Hematopoietic multipotent progenitor cell treated with erythropoietin and hydrocortisone succinate and interleukin-3 and kit ligand, for 8 days (in vitro differentiated cells): ENCODE measurements around the gene BTG4.

ENCODE experiments used
- DNase-seq: peaks from one replicate; pipeline ENCODE4 v3.0.0-alpha.2; 2015

BTG4 gene

DNA sequence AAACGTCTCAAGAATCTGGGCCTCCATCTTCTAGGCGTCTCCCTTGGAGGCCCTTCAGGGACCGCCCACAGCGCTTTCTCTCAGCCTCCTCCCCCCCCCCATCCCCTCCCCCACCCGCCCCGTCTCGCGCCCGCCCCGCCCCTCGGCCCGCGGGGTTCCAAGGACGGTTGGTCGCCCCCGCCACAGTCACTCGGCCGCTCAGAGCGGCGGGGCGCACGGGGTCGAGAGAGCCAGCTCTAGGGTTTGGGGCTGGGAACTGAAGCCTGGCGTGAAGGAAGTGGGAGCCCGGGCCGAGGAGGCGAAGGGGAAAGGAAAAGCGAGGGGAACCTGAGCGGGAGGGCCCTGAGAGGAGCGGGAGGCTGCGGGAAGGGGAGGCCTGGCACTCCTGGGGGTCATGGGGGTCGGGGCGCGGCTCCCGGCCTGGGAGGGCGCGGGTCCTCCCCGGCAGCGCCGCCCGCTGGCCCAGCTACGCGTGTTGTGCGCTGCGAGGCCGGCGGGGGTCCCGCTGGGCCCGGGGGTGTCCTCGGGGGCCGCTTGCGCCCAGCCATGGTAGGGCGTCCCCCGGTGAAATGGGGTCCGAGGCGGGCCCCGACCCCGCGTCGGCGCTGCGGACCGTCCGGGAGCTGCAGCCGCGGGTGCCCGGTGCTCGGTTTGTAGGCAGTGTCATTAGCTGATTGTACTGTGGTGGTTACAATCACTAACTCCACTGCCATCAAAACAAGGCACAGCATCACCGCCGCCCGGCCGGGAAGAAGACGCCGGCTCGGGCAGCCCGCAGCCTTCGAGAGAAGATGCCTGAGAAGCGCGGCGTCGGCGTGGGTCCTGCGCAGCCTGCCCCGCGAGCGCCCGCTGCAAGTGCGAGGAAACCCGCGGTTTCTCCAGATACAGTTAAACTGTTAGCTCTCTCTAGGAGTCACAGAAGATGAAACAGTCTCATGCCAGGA lies at the start of gene BTG4:
TSS of gene BTG4 (minus strand) at position 91 of the 944 bp plus-strand sequence. CDS start 13,610 bp downstream, outside the sequence.
- DNase-seq = no peak

DNA sequence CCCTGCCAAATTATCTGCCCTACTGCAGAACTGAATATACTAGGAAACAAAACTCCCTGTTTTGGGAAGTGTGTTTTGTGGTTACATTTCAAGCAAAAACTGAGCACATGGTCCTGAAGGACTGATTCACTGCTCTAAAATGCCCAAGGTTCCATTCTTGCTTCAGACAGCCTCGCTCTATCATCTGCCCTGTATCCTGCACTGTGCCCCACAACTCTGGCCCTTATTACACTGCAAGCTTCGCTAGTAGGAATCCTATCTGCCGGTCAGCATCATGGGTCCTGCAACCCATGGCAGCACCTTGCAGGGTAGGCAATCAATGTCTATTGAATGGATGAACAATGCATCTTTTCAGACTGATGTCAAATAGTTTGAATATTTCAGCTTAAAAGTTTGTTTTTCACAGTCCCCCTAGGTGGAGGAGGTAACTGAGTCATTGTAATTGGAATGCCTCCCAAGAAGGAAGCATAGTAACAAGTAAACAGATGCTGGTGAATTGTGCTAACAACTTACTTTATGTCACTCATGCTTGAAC lies 49.7 kb upstream of the BTG4 start:
- no peak for DNase-seq

DNA sequence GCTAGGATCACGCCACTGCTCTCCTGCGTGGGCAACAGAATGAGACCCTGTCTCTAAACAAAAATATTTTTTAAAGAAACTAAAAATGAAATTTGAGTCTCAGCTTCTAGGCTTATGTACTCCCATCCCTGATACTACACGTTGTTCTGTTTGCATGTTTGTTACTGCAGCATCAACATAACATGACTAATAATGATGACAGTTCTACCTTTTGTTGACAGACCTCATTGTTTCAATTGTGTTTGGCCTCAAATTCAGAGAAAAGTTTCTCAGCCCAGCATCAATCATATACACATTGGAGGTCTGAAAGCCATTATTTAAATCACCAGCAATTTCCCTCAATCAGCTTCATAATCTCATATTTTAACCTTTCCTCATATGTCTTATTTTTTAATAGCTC lies 49.1 kb upstream of the BTG4 start:
- no peak for DNase-seq

DNA sequence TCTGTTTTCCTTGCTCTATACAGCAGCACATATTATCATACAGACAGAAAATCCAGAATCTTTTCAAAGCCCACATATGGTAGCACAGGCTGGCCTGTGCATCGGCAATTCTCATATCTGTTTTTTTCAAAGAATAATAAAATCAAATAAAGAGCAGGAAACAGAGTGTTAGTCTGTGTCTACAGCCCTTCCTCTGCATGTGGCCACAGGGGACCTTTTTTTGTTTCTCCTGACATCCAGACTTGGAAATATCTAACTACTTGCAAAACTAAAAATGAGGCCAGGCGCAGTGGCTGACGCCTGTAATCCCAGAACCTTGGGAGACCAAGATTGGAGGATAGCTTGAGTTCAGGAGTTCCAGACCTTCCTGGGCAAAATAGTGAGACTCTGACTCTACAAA lies 48.6 kb upstream of the BTG4 start:
- DNase-seq = no peak

- DNase-seq = no peak
These were observed 47.7 kb upstream of the BTG4 start for GRCh38 chr11:111559800-111560464.

DNA sequence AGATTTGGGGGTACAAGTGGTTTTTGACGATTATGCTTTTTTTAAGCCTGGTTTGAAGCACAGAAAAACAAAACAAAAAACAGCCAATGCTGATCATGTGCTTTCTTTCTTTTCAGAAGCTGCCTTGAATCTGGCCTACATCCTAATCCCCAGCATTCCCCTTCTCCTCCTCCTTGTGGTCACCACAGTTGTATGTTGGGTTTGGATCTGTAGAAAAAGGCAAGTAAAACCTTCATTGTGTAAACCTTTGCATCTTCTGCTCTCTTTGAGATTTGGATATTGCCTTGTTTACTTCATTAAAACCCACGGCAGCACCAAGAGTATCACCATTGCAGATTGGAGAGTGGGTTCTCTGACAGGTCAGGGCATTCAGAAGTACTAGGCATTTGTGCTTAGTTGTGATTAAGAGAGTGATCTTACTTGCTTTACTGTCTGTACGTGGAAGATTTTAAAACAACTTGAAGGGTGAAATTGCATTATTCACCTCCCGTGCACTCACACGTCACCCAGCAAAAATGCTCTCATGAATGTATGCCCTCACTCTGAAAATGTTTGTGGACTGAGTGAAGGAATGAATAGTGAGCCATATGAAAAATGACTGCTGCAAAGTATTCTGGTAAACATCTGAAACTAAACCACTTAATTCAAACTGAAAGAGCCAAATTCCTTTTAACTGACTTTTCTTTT lies 45.4 kb upstream of the BTG4 start:
- DNase-seq = no peak

- no peak for DNase-seq
These were observed 43.1 kb upstream of the BTG4 start for GRCh38 chr11:111555255-111555654.

DNA sequence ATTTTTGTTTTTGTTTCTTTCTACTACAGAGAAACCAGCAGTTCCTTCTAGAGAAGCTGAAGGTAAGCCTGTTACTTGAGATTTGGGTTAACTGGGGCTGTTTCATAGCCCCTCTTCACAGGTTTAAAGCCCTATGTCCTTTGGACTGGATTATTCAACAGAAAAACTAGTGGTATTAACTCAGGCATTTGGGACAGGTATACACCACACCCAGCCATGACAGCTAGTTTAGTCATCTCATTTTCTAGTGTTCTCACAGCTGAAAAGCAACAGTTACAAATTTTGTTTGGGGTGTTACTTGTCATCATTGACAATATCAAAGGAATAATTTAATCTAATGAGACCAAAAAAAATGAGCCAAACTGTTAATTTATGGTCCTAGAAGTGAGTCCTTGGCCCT lies 42.3 kb upstream of the BTG4 start:
- DNase-seq = no peak

GRCh38 chr11:111550258-111550657 lies 38.1 kb upstream of the BTG4 start:
- no peak for DNase-seq

DNA sequence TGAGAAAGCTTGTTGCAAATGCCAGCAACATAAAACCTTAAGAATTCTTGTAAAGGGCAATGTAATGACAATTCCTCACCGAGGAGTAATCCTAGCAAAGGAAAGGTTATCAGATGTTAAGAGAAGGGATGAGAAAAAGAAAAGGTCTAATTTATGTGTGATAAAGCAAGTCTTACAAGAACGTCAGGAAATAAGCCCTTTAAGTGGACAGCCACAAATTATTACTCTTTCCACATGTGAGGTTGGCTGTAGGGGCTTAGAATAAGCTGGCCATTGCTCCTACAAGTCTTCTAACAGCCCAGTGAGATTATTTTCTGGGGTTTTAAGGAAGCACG lies 37.6 kb upstream of the BTG4 start:
- DNase-seq = no peak

DNA sequence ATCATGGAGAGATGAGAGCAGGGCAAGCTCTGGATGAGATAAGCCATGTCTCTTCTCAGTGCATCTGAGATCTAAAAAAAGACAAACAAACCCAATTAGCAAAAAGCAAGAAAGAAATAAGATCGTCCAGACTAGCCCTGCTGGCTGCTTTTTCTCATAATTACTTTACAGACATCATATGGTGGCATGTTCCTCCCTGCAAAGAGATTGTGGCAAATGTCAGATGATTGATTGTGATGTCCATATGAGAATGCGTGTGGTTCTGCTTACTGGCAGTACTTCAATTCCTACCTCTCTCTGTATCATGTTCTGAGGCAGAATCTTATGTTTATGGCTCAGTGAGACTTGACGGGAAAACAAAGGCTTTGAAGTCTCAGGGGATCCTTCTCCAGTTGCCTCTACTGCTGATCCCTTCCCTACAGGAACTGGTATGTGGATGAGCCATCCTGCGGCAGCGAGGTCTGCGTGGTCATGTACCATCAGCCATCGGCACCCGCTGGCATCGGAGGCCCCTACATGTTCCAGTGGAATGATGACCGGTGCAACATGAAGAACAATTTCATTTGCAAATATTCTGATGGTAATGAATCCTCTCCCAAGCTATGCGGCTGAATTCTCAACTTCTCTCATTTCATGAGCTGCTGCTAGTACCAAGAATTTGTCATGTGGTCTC lies 37.1 kb upstream of the BTG4 start:
- no peak for DNase-seq

GRCh38 chr11:111548525-111548924 lies 36.3 kb upstream of the BTG4 start:
- DNase-seq = no peak

- no peak for DNase-seq
These were observed 30.6 kb upstream of the BTG4 start for GRCh38 chr11:111542606-111543275.

DNA sequence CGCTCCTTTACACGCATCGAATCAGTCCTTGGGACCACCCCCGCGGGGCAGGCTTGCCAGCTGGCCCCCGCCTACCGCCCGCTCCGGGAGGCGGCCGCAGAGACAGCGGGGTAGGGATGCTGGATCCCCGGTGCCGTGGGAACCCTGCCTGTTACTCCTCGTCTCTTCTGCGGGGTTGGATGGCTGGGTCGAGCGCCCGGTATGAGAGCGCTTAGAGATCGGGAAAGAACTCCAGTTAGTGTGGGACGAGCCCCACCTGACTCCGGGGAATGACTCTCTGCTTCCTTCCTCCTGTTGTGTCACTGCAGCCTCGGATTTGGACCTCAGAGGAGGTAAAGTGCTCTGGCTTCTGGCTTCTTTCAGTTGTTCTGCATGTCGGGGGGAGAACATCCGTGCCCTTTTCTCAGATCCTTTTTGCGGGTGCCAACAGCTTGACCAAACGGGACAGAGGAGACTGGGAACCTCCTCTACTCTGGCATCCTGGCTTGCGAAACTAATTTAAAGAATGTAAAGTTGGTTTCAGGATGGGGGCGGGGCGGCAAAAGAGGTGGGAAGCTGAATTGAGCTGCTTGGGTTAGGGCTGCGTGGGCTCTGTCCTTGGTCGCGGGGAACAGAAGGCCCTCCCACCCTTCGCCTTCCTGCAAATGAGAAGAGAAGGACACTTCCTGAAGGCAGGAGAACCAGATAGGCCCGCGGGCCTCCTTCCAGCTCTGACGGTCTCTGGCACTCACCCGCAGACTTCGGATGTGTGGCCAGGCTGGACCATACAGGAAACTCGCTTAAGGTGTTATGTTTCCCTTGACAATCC lies 29.3 kb upstream of the BTG4 start:
- no peak for DNase-seq

- no peak for DNase-seq
These were observed 28.7 kb upstream of the BTG4 start for GRCh38 chr11:111540937-111541253.

- DNase-seq = no peak
These were observed 28.1 kb upstream of the BTG4 start, which contains the start of gene LAYN for GRCh38 chr11:111540114-111540936. Gene LAYN (plus strand): TSS chr11:111540720. CDS start chr11:111540844, 124 bp downstream.

DNA sequence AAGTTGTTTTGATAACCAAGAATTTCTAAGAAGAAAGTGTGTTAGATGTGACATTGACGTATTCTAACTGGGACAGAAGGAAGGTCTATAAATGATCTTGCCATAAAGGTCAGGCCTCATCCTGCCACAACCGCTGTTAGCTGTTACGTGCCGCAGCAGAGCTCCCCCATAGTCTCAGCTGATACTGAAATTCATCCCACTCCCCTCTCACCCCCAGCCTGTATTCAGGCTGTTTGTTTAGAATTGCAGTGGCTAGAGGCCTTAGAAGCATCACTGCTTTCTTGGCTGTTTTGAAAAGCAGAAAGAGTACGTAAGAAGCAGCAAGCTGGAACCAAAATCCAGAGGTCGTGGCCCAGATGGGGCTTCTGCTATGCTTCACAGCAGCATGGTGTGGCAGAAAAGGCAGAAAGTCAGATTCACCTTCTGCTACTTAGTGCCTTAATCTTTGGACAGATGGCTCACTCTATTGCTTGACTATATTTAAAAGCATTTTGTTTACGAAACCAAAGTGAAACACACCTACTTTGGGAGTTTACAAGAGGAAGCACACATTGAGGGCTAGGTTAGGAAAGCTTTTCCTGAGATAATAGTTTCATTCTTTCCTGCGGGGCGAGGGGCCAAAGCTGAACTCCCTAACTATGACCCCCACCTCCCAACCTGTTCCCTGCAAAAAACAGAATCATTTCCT lies 27.4 kb upstream of the BTG4 start:
- DNase-seq = no peak

GRCh38 chr11:111538407-111539114 lies 26.4 kb upstream of the BTG4 start:
- DNase-seq = no peak

GRCh38 chr11:111537336-111537860 lies 25.2 kb upstream of the BTG4 start:
- no peak for DNase-seq
